K562 (cell line): ENCODE measurements around the gene MAP4. TPM values are rescaled to one million over a fixed set of nuclear protein-coding genes. Genes with fewer than 3 reads are reported as not detected.

ENCODE experiments used
- ATAC-seq: fragments of 200-7000 bp; cut with Tn5 transposase; 3 replicates; pipeline ENCODE4 v1.9.1; 2020; ENCODE audit warnings: moderate library complexity
- BruUV-seq: library from RNA; stranded (reverse); fragments of 400-500 nt; replicated peaks from 2 replicates; lab custom pipeline; 2021; lab: Mats Ljungman, UMichigan
- CTCF ChIA-PET: fragments of 300-600 bp; formaldehyde crosslinking; extraction: SDS; loops from one replicate; lab custom pipeline; 2021; ENCODE audit warnings: low intra/inter-chr PET ratio; lab: Yijun Ruan, JAX
- POLR2A ChIA-PET: fragments of 300-600, 350-650 bp; sonication (Branson Sonifier 250); formaldehyde crosslinking; extraction: SDS; loops from one replicate; lab custom pipeline; 2021; ENCODE audit warnings: antibody characterized with exemption, inconsistent platforms; lab: Yijun Ruan, JAX
- DNase-seq, 4 experiments: peaks; one replicate each; pipeline versions ENCODE4 v3.0.0 to v3.0.0-alpha.2; 2011 to 2018; ENCODE audit warnings: low spot score in 3 of 4, mixed read lengths in 3 of 4; ENCODE audit errors: extremely low read depth in 1 of 4
- FAIRE-seq: peaks from 2 replicates; lab custom pipeline; 2011; peaks lifted over from hg19 to GRCh38; lab: Jason Lieb, UNC
- H2AFZ ChIP-seq: 2 replicates; pipeline ENCODE4 v1.6.0; 2011; ENCODE audit warnings: low read depth, low read length, control low read depth, inconsistent platforms
- H3K27ac ChIP-seq: fragments of 200-600 bp; 3 replicates; pipeline ENCODE4 v1.8.0; 2011; ENCODE audit warnings: low read depth, mild to moderate bottlenecking, control low read depth, inconsistent platforms, low read length, moderate library complexity, mixed read lengths; ENCODE audit errors: extremely low read depth
- H3K27me3 ChIP-seq, 2 experiments: fragments of 300-600 bp in 1 of 2; 2 replicates in 1 of 2; 3 replicates in 1 of 2; pipeline versions ENCODE4 v1.6.0 to v1.8.0; 2011; ENCODE audit warnings: inconsistent platforms in 2 of 2, low read length in 2 of 2, mild to moderate bottlenecking in 1 of 2, mixed read lengths in 1 of 2, moderate library complexity in 1 of 2; ENCODE audit not compliant: control insufficient read depth in 2 of 2, insufficient read depth in 2 of 2
- H3K36me3 ChIP-seq: fragments of 300-600 bp; 3 replicates; pipeline ENCODE4 v1.8.0; 2011; ENCODE audit warnings: mild to moderate bottlenecking, low read length, inconsistent platforms; ENCODE audit not compliant: control insufficient read depth, insufficient read depth
- H3K4me1 ChIP-seq, 2 experiments: fragments of 200-600 bp in 1 of 2; replicated peaks in 1 of 2; 2 replicates in 1 of 2; 3 replicates in 1 of 2; pipeline versions ENCODE4 v1.5.1 to v1.8.0; 2011; ENCODE audit warnings: inconsistent platforms in 2 of 2, low read length in 2 of 2, mild to moderate bottlenecking in 1 of 2, mixed read lengths in 1 of 2, moderate library complexity in 1 of 2; ENCODE audit not compliant: control insufficient read depth in 2 of 2, insufficient read depth in 2 of 2
- H3K4me2 ChIP-seq: 2 replicates; pipeline ENCODE4 v1.6.1; 2011; ENCODE audit warnings: low read length, control low read depth, inconsistent platforms, mixed read lengths; ENCODE audit not compliant: insufficient read depth
- H3K4me3 ChIP-seq: fragments of 200-600 bp; sonication (generic), shearing (Covaris generic); 2 replicates; pipeline ENCODE4 v1.5.1; 2016; ENCODE audit warnings: control low read depth, inconsistent platforms
- H3K79me2 ChIP-seq: fragments of 200-600 bp; 3 replicates; pipeline ENCODE4 v1.8.0; 2011; ENCODE audit warnings: low read length, inconsistent platforms; ENCODE audit not compliant: control insufficient read depth, insufficient read depth
- H3K9ac ChIP-seq, 2 experiments: 2 replicates each; pipeline versions ENCODE4 v1.6.0 to v1.6.1; 2011; ENCODE audit warnings: low read depth in 2 of 2, low read length in 2 of 2, control low read depth in 1 of 2, inconsistent platforms in 1 of 2, mild to moderate bottlenecking in 1 of 2, mixed read lengths in 1 of 2; ENCODE audit not compliant: insufficient read depth in 1 of 2
- H3K9me1 ChIP-seq: one replicate; pipeline ENCODE4 v1.6.0; 2011; ENCODE audit warnings: inconsistent platforms, mild to moderate bottlenecking, low read length, moderate library complexity; ENCODE audit not compliant: control insufficient read depth, insufficient read depth
- H3K9me3 ChIP-seq: replicated peaks from 2 replicates; pipeline ENCODE4 v1.5.1; 2011; ENCODE audit warnings: low read depth, low read length, inconsistent platforms; ENCODE audit not compliant: control insufficient read depth, insufficient read depth
- H4K20me1 ChIP-seq: replicated peaks from 2 replicates; pipeline ENCODE4 v1.6.1; 2011; ENCODE audit warnings: low read length, inconsistent platforms, mixed read lengths; ENCODE audit not compliant: control insufficient read depth, insufficient read depth
- NR2C1 ChIP-seq, 2 experiments: fragments of 450-650 bp; IDR thresholded peaks; 2 replicates each; pipeline ENCODE4 v1.6.1; 2017; ENCODE audit warnings: mild to moderate bottlenecking in 2 of 2, antibody characterized with exemption in 1 of 2, inconsistent platforms in 1 of 2, missing compliant biosample characterization in 1 of 2, missing genetic modification characterization in 1 of 2
- PTTG1 ChIP-seq: fragments of 450-650 bp; IDR thresholded peaks from 2 replicates; pipeline ENCODE4 v1.6.1; 2016; ENCODE audit warnings: low read depth, mild to moderate bottlenecking, missing genetic modification characterization, missing compliant biosample characterization
- WGBS: fragments of 100-300 bp; shearing (Covaris generic); methylation state at CpG from one replicate; pipeline ENCODE4 v1.1.6; 2016; ENCODE audit warnings: low coverage, mixed read lengths; ENCODE audit not compliant: insufficient coverage; ENCODE audit errors: missing lambda C conversion rate; 5-methylcytosine and 5-hydroxymethylcytosine counted together
- in situ Hi-C: fragments of 300-500 bp; cut with MboI; formaldehyde crosslinking; loops from 4 replicates; pipeline ENCODE4 v1.15.0; 2018; ENCODE audit warnings: inconsistent platforms, mixed read lengths
- intact Hi-C: fragments of 100-400 bp; cut with micrococcal nuclease; formaldehyde crosslinking; loops from 2 replicates; pipeline ENCODE4 v1.14.2; 2022
- polyA plus RNA-seq, 8 experiments: library from polyadenylated mRNA; depleted of rRNA in 4 of 8; stranded (reverse) in 5 of 8; unstranded in 3 of 8; fragments of >200 nt; fragmentation: Nextera tagmentation in 2 of 8; fragmentation: Illumina TruSeq in 1 of 8; extraction: Ambion mirVana in 2 of 8; extraction: Trizol in 1 of 8; gene quantifications; 2 replicates each; pipeline versions ENCODE4 v1.2.1 to v1.2.3, GENCODE V29; 2011 to 2014; ENCODE audit warnings: inconsistent platforms in 1 of 8, missing spikeins in 1 of 8
- total RNA-seq, 7 experiments: library from RNA; depleted of rRNA in 6 of 7; stranded (reverse); fragments of >200 nt in 6 of 7; fragmentation: Illumina TruSeq in 2 of 7; extraction: Trizol in 2 of 7; gene quantifications; 2 replicates each; pipeline versions ENCODE4 v1.2.1 to v1.2.3, GENCODE V29; 2011 to 2021; ENCODE audit warnings: low replicate concordance in 1 of 7
- TF ChIP-seq, protein P1 (sequence below): fragments of 450-650 bp; conservative IDR thresholded peaks from 2 replicates; pipeline ENCODE4 v1.6.1; 2016; ENCODE audit warnings: missing genetic modification characterization, low read depth, mild to moderate bottlenecking, control low read depth, missing compliant biosample characterization

Gene MAP4
- total and polyA plus RNA-seq, 9 of the 15 experiments (the other 6 are each of a cell fraction or from before 2014, with no cell fraction given), result 13.3 to 141 (median 36.8) TPM

DNA sequence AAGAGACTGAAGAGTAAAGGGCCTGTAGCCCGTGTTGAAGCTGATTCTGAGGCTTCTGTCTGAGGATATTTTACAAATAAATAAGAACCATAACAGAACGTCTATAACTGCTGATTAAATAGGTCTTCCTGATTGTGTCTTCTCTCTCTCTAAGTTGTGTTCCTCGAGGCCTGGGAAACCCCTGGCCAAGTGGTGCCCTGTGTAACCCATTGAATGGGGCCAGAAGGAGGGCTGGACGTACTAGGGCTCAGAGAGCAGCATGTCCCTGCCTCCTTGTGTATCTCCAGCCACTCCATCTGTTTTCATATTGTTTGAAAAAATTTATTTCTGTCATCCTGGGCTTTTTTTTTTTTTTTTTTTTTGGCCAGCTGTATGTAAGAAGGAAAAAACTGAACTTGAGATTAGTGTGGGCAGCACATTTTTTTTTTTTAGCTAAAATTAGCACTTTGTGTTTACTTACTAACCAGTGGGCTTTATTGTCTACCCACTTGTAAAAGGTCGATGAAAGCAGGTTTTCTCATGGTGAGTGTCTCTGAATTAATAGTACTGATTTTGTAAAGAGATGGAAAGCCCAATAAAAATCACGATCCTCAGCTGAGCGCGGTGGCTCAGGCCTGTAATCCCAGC lies 202.6 kb downstream of the MAP4 start (continued):
- TF ChIP-seq, protein P1, sequence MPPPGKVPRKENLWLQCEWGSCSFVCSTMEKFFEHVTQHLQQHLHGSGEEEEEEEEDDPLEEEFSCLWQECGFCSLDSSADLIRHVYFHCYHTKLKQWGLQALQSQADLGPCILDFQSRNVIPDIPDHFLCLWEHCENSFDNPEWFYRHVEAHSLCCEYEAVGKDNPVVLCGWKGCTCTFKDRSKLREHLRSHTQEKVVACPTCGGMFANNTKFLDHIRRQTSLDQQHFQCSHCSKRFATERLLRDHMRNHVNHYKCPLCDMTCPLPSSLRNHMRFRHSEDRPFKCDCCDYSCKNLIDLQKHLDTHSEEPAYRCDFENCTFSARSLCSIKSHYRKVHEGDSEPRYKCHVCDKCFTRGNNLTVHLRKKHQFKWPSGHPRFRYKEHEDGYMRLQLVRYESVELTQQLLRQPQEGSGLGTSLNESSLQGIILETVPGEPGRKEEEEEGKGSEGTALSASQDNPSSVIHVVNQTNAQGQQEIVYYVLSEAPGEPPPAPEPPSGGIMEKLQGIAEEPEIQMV (tag), result no peak
- no peak for TF ChIP-seq NR2C1 (IDR thresholded peaks at IDR 0.05)
- TF ChIP-seq NR2C1 (tag; IDR thresholded peaks at IDR 0.05), result no peak
- TF ChIP-seq, all 486 proteins: peak for 0

DNA sequence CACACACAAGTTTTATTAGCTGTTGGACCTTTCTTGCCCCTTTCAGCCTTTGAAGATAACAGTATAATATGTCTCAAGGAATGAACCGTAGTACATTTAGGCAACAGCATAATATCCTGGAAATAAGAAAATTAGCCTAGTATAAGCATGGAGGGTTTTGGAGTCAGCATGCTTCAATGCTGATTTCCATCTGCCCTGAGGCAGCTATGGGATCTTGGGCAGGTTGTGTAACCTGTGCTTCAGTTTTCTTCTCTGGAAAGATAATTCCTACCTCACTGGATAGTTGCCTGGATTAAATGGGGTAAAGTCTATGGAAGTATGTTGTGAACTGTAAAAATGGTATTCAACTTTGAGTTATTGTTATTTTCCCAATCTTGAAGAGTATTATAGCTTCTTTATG lies 211.6 kb downstream of the MAP4 start:
- H2AFZ ChIP-seq, result no peak overlapping the region
- H3K9ac ChIP-seq, result no peak overlapping the region
- WGBS, result 59% methylated on average over 1 of the region's 1 CpG
- H3K4me3 ChIP-seq, result no peak overlapping the region
- no peaks in the 10 kb centered on the region for H4K20me1 ChIP-seq
- H3K36me3 ChIP-seq, result peaks cover 7% of the 10 kb centered on the region; the same call in 1 of the 3 replicates
- ATAC-seq (no peak), FAIRE-seq (no peak), DNase-seq (peak in 1 of 4 experiments; percentile 5)
- in situ Hi-C loops, result no loop called here
- H3K27me3 ChIP-seq, result no peaks in the 10 kb centered on the region
- H3K4me2 ChIP-seq, result no peak overlapping the region
- no TSS peak for BruUV-seq
- peaks cover 21% of the 10 kb centered on the region for H3K79me2 ChIP-seq
- no peak overlapping the region for H3K27ac ChIP-seq
- POLR2A ChIA-PET, result interaction anchor here (0.7 to 1.9 kb wide), 4 partner anchors 9 to 323 kb away, joined by 3 to 10 read pairs (median 6); no protein-coding TSS in a partner anchor
- no peak for TF ChIP-seq PTTG1 (tag)
- H3K9me1 ChIP-seq, result no peaks in the 10 kb centered on the region
- intact Hi-C loops, result no loop called here
- no peaks in the 10 kb centered on the region for H3K9me3 ChIP-seq
- CTCF ChIA-PET, result no interaction called here
- H3K4me1 ChIP-seq, result peaks cover 9 to 12% of the 10 kb centered on the region in 2 experiments; a peak in 4 of 5 replicates
